HepG2 (cell line): Measurements from ENCODE around the gene ARPC5. TPM values are rescaled to one million over a fixed set of nuclear protein-coding genes. Genes with fewer than 3 reads are reported as not detected.
A peak's percentile ranks its signal among the peaks of the same experiment; 100 is the strongest.

Experiments
- ATAC-seq: fragments of 200-7000 bp; cut with Tn5 transposase; 3 replicates; pipeline ENCODE4 v1.9.1; 2020; ENCODE audit warnings: mild to moderate bottlenecking, moderate library complexity
- BruUV-seq: library from RNA; stranded (reverse); fragments of 400-500 nt; replicated peaks from 2 replicates; lab custom pipeline; 2021; lab: Mats Ljungman, UMichigan
- CTCF ChIA-PET: fragments of 300-600 bp; formaldehyde crosslinking; extraction: SDS; loops from one replicate; lab custom pipeline; 2021; ENCODE audit warnings: low total read pairs, inconsistent platforms, low intra/inter-chr PET ratio; lab: Yijun Ruan, JAX
- POLR2A ChIA-PET: fragments of 350-600 bp; sonication (Branson Sonifier 250); formaldehyde crosslinking; loops from one replicate; lab custom pipeline; 2020; ENCODE audit warnings: antibody characterized with exemption, inconsistent platforms; lab: Yijun Ruan, JAX
- DNase-seq: peaks from one replicate; pipeline ENCODE4 v3.0.0-alpha.2; 2015; ENCODE audit warnings: low spot score
- FAIRE-seq: peaks from 3 replicates; lab custom pipeline; 2011; peaks lifted over from hg19 to GRCh38; lab: Jason Lieb, UNC
- H2AFZ ChIP-seq: one replicate; pipeline ENCODE4 v1.6.1; 2011; ENCODE audit warnings: low read length, inconsistent platforms
- H3K27ac ChIP-seq: fragments of 300-600 bp; 3 replicates; pipeline ENCODE4 v1.8.0; 2011; ENCODE audit warnings: mixed run types, mild to moderate bottlenecking, mixed read lengths, low read length, inconsistent platforms; ENCODE audit not compliant: insufficient read depth; ENCODE audit errors: extremely low read length
- H3K27me3 ChIP-seq, 2 experiments: fragments of 200-600 bp in 1 of 2; 2 replicates in 1 of 2; 3 replicates in 1 of 2; pipeline versions ENCODE4 v1.6.0 to v1.8.0; 2011; ENCODE audit warnings: low read length in 2 of 2, mild to moderate bottlenecking in 2 of 2, moderate library complexity in 2 of 2, inconsistent platforms in 1 of 2; ENCODE audit not compliant: insufficient read depth in 2 of 2, control insufficient read depth in 1 of 2
- H3K36me3 ChIP-seq, 2 experiments: fragments of 200-600 bp in 1 of 2; replicated peaks in 1 of 2; 2 replicates in 1 of 2; 3 replicates in 1 of 2; pipeline versions ENCODE4 v1.5.1 to v1.8.0; 2011; ENCODE audit warnings: low read length in 2 of 2, inconsistent platforms in 1 of 2; ENCODE audit not compliant: insufficient read depth in 2 of 2, control insufficient read depth in 1 of 2
- H3K4me1 ChIP-seq: 2 replicates; pipeline ENCODE4 v1.5.1; 2012; ENCODE audit warnings: low read length, inconsistent platforms; ENCODE audit not compliant: insufficient read depth
- H3K4me2 ChIP-seq: 2 replicates; pipeline ENCODE4 v1.6.0; 2011; ENCODE audit warnings: low read depth, low read length, inconsistent platforms
- H3K4me3 ChIP-seq, 3 experiments: fragments of 200-600 bp in 1 of 3; sonication (generic), shearing (Covaris generic) in 1 of 3; replicated peaks in 1 of 3; 2 replicates each; pipeline ENCODE4 v1.5.1; 2011 to 2016; ENCODE audit warnings: low read length in 3 of 3, inconsistent platforms in 2 of 3, low read depth in 2 of 3, mild to moderate bottlenecking in 2 of 3, control low read depth in 1 of 3, mixed read lengths in 1 of 3; ENCODE audit not compliant: insufficient read depth in 1 of 3
- H3K79me2 ChIP-seq: one replicate; pipeline ENCODE4 v1.6.1; 2011; ENCODE audit warnings: low read length, inconsistent platforms; ENCODE audit not compliant: insufficient read depth
- H3K9ac ChIP-seq: 2 replicates; pipeline ENCODE4 v1.6.0; 2011; ENCODE audit warnings: mild to moderate bottlenecking, low read depth, low read length, inconsistent platforms; ENCODE audit not compliant: insufficient read depth
- H3K9me3 ChIP-seq: 2 replicates; pipeline ENCODE4 v1.5.1; 2012; ENCODE audit warnings: mild to moderate bottlenecking, low read length
- H4K20me1 ChIP-seq: 2 replicates; pipeline ENCODE4 v1.6.0; 2011; ENCODE audit warnings: inconsistent platforms, mild to moderate bottlenecking, low read length, moderate library complexity; ENCODE audit not compliant: insufficient read depth
- GATAD2A ChIP-seq: IDR thresholded peaks from 2 replicates; pipeline ENCODE4 v1.6.1; 2016
- RAD51 ChIP-seq: fragments of 450-650 bp; IDR thresholded peaks from 2 replicates; pipeline ENCODE4 v1.6.1; 2016; ENCODE audit warnings: borderline replicate concordance
- SMC3 ChIP-seq: IDR thresholded peaks from 2 replicates; pipeline ENCODE4 v1.6.1; 2011; ENCODE audit warnings: low read length, improper control_type of control experiment
- SPEN ChIP-seq: sonication (generic); formaldehyde crosslinking; IDR thresholded peaks from 2 replicates; pipeline ENCODE4 v1.5.1; 2020; ENCODE audit warnings: low read depth, mild to moderate bottlenecking, missing genetic modification reagents
- SSRP1 ChIP-seq: IDR thresholded peaks from 2 replicates; pipeline ENCODE4 v1.6.1; 2016; ENCODE audit warnings: control low read depth
- STAG1 ChIP-seq: sonication (generic); formaldehyde crosslinking; IDR thresholded peaks from 2 replicates; pipeline ENCODE4 v1.4.0; 2020; ENCODE audit warnings: missing genetic modification reagents
- TEAD3 ChIP-seq: optimal IDR thresholded peaks from 2 replicates; pipeline ENCODE3; 2016; ENCODE audit warnings: borderline replicate concordance
- XRCC5 ChIP-seq: fragments of 200-400 bp; formaldehyde crosslinking; optimal IDR thresholded peaks from 2 replicates; pipeline ENCODE3; 2017; ENCODE audit warnings: mild to moderate bottlenecking, low read length
- ZBTB21 ChIP-seq: sonication (generic); formaldehyde crosslinking; IDR thresholded peaks from 2 replicates; pipeline ENCODE4 v1.4.0; 2020; ENCODE audit warnings: missing genetic modification reagents
- ZNF432 ChIP-seq: sonication (generic); formaldehyde crosslinking; IDR thresholded peaks from 2 replicates; pipeline ENCODE4 v1.5.0; 2020; ENCODE audit warnings: missing genetic modification reagents, mild to moderate bottlenecking, borderline replicate concordance
- WGBS: methylation state at CpG from one replicate; pipeline ENCODE4 v1.1.6; 2017; ENCODE audit warnings: low lambda C conversion rate; 5-methylcytosine and 5-hydroxymethylcytosine counted together
- in situ Hi-C: cut with HindIII; loops from 2 replicates; pipeline ENCODE4 v1.10.0; 2017; ENCODE audit warnings: low pct_unique_long_range_greater_than_20kb; ENCODE audit not compliant: extremely low pct_ligation_motif_present
- intact Hi-C: fragments of 100-400 bp; cut with micrococcal nuclease; formaldehyde crosslinking; loops from one replicate; pipeline ENCODE4 v1.10.0; 2022; ENCODE audit not compliant: unreplicated experiment
- polyA plus RNA-seq, 8 experiments: library from polyadenylated mRNA; depleted of rRNA in 3 of 8; stranded (reverse) in 7 of 8; unstranded in 1 of 8; fragments of >200 nt; fragmentation: Illumina TruSeq in 4 of 8; extraction: Trizol in 4 of 8; gene quantifications; 2 replicates each; pipeline versions ENCODE4 v1.2.1 to v1.2.3, GENCODE V29; 2011 to 2016; ENCODE audit warnings: low read depth in 4 of 8, missing spikeins in 1 of 8, mixed read lengths in 1 of 8; ENCODE audit not compliant: insufficient read depth in 1 of 8
- total RNA-seq, 5 experiments: library from RNA; depleted of rRNA; stranded (reverse); fragments of >200 nt; fragmentation: Illumina TruSeq; extraction: Trizol; gene quantifications; 2 replicates each; pipeline ENCODE4 v1.2.3, GENCODE V29; 2016; ENCODE audit warnings: low read depth in 1 of 5
- TF ChIP-seq, protein P1 (sequence below): sonication (generic); formaldehyde crosslinking; IDR thresholded peaks from 2 replicates; pipeline ENCODE4 v1.4.0; 2020; ENCODE audit warnings: mild to moderate bottlenecking, missing genetic modification reagents
- TF ChIP-seq, protein P2 (sequence below): sonication (generic); formaldehyde crosslinking; IDR thresholded peaks from 2 replicates; pipeline ENCODE4 v1.9.0; 2021; ENCODE audit warnings: missing genetic modification reagents, mild to moderate bottlenecking, borderline replicate concordance
- TF ChIP-seq, protein P3 (sequence below): sonication (generic); formaldehyde crosslinking; IDR thresholded peaks from 2 replicates; pipeline ENCODE4 v1.5.0; 2020; ENCODE audit warnings: mild to moderate bottlenecking, missing genetic modification reagents, moderate library complexity
- TF ChIP-seq, protein P4 (sequence below): sonication (generic); formaldehyde crosslinking; IDR thresholded peaks from 2 replicates; pipeline ENCODE4 v1.4.0; 2020; ENCODE audit warnings: missing genetic modification reagents, borderline replicate concordance
- TF ChIP-seq, protein P5 (sequence below): sonication (generic); formaldehyde crosslinking; IDR thresholded peaks from 2 replicates; pipeline ENCODE4 v1.5.0; 2020; ENCODE audit warnings: mild to moderate bottlenecking, missing genetic modification reagents

Gene ARPC5
- total and polyA plus RNA-seq, 2 of the 13 experiments (the other 11 are each of a cell fraction or from before 2014, with no cell fraction given) = 48.4 to 106 TPM

DNA sequence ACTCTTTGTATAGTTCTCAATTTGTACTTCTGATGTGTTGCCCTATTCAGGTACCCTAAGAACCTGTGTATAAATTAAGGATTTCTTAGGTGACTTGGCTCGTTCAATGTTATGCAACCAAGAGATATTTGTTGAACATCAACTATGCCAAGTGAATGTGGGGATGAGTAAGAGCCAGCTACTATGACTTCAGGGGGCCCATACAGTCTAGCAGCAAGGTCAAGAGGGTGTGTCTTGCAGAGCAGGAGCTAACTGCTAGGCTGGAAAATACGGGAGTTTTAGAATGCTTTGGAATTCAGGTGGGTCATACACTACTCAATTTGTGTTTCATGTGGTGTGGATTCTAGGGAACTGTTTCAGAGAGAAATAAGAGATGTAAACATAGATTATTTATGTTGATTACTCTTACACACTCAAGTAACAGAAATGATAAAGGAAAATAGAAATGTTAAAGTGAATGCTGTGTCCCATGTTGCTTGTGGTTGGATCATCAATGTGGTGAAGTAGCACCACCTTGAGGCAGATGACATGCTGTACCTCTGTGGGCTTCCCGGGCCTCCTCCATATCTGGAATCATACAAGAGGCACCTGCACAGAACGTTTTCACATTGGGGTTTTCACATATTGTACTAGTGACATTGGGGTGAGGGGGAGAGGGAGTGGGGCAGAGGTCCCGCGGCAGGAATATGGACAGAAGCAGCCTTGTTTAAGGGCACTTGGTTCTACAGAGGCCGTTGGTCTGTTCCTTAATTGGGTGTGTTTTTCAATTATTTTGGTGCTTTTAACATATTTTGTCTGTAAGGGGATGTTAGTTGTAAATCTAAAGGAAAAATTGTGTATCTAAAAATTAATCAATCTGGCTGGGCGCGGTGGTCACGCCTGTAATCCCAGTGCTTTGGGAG is 12.4 kb downstream of the ARPC5 start:
- DNase-seq = peak; percentile 61
- FAIRE-seq = peak; percentile 73
- no peak overlapping the region for H3K4me2 ChIP-seq
- BruUV-seq = no TSS peak
- H3K79me2 ChIP-seq = no peaks in the 10 kb centered on the region
- H4K20me1 ChIP-seq = no peaks in the 10 kb centered on the region
- no peaks in the 10 kb centered on the region for H3K27me3 ChIP-seq
- no peaks in the 10 kb centered on the region for H3K4me1 ChIP-seq
- no peak overlapping the region for H3K9ac ChIP-seq
- no peak overlapping the region for H2AFZ ChIP-seq
- ATAC-seq = peak; percentile 99
- CTCF ChIA-PET = interaction anchor here (1.2 to 2.3 kb wide), 3 partner anchors 14 to 342 kb away, joined by 3 to 13 read pairs (median 4); no protein-coding TSS in a partner anchor
- in situ Hi-C loops = loop anchor here (5.0 kb wide), 2 partner anchors 151 to 341 kb away; partner anchors contain the start of gene SMG7
- H3K36me3 ChIP-seq = peaks cover 0 to 9% of the 10 kb centered on the region in 2 experiments; a peak in 3 of 5 replicates
- 67% methylated on average over 10 of the region's 10 CpGs for WGBS
- intact Hi-C loops = loop anchor here (1.0 to 10.0 kb wide), 3 partner anchors 78 to 342 kb away; no protein-coding TSS in a partner anchor
- H3K9me3 ChIP-seq = no peaks in the 10 kb centered on the region
- no peak overlapping the region for H3K27ac ChIP-seq
- POLR2A ChIA-PET = interaction anchor here (1.5 kb wide), 1 partner anchor 14 kb away, joined by 4 read pairs; no protein-coding TSS in a partner anchor
- no peak overlapping the region for H3K4me3 ChIP-seq
- TF ChIP-seq SSRP1 (CRISPR knock-in tag) (0 out of 2 replicates have a peak, but pooled peaks have one; percentile 54), XRCC5 (no peak), TEAD3 (CRISPR knock-in tag) (peak; percentile 9), SMC3 (peak; percentile 74), RAD51 (no peak), SPEN (0 out of 2 replicates have a peak, but pooled peaks have one; percentile 39), GATAD2A (CRISPR knock-in tag) (0 out of 2 replicates have a peak, but pooled peaks have one; percentile 27), ZNF432 (no peak), ZBTB21 (CRISPR knock-in tag) (no peak), STAG1 (CRISPR knock-in tag) (peak; percentile 81)
- TF ChIP-seq, protein P1, sequence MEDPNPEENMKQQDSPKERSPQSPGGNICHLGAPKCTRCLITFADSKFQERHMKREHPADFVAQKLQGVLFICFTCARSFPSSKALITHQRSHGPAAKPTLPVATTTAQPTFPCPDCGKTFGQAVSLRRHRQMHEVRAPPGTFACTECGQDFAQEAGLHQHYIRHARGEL = no peak
- TF ChIP-seq, protein P2, sequence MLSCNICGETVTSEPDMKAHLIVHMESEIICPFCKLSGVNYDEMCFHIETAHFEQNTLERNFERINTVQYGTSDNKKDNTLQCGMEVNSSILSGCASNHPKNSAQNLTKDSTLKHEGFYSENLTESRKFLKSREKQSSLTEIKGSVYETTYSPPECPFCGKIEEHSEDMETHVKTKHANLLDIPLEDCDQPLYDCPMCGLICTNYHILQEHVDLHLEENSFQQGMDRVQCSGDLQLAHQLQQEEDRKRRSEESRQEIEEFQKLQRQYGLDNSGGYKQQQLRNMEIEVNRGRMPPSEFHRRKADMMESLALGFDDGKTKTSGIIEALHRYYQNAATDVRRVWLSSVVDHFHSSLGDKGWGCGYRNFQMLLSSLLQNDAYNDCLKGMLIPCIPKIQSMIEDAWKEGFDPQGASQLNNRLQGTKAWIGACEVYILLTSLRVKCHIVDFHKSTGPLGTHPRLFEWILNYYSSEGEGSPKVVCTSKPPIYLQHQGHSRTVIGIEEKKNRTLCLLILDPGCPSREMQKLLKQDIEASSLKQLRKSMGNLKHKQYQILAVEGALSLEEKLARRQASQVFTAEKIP = no peak
- TF ChIP-seq, protein P3, sequence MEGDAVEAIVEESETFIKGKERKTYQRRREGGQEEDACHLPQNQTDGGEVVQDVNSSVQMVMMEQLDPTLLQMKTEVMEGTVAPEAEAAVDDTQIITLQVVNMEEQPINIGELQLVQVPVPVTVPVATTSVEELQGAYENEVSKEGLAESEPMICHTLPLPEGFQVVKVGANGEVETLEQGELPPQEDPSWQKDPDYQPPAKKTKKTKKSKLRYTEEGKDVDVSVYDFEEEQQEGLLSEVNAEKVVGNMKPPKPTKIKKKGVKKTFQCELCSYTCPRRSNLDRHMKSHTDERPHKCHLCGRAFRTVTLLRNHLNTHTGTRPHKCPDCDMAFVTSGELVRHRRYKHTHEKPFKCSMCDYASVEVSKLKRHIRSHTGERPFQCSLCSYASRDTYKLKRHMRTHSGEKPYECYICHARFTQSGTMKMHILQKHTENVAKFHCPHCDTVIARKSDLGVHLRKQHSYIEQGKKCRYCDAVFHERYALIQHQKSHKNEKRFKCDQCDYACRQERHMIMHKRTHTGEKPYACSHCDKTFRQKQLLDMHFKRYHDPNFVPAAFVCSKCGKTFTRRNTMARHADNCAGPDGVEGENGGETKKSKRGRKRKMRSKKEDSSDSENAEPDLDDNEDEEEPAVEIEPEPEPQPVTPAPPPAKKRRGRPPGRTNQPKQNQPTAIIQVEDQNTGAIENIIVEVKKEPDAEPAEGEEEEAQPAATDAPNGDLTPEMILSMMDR = peak; percentile 88
- TF ChIP-seq, protein P4, sequence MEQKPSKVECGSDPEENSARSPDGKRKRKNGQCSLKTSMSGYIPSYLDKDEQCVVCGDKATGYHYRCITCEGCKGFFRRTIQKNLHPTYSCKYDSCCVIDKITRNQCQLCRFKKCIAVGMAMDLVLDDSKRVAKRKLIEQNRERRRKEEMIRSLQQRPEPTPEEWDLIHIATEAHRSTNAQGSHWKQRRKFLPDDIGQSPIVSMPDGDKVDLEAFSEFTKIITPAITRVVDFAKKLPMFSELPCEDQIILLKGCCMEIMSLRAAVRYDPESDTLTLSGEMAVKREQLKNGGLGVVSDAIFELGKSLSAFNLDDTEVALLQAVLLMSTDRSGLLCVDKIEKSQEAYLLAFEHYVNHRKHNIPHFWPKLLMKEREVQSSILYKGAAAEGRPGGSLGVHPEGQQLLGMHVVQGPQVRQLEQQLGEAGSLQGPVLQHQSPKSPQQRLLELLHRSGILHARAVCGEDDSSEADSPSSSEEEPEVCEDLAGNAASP (CRISPR knock-in tag) = no peak
- TF ChIP-seq, protein P5, sequence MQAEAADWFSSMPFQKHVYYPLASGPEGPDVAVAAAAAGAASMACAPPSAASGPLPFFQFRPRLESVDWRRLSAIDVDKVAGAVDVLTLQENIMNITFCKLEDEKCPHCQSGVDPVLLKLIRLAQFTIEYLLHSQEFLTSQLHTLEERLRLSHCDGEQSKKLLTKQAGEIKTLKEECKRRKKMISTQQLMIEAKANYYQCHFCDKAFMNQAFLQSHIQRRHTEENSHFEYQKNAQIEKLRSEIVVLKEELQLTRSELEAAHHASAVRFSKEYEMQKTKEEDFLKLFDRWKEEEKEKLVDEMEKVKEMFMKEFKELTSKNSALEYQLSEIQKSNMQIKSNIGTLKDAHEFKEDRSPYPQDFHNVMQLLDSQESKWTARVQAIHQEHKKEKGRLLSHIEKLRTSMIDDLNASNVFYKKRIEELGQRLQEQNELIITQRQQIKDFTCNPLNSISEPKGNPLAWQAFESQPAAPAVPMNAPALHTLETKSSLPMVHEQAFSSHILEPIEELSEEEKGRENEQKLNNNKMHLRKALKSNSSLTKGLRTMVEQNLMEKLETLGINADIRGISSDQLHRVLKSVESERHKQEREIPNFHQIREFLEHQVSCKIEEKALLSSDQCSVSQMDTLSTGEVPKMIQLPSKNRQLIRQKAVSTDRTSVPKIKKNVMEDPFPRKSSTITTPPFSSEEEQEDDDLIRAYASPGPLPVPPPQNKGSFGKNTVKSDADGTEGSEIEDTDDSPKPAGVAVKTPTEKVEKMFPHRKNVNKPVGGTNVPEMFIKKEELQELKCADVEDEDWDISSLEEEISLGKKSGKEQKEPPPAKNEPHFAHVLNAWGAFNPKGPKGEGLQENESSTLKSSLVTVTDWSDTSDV (CRISPR knock-in tag) = no peak
